IMR-90 (cell line): ENCODE data around the gene CIB2. TPM values are rescaled to one million over a fixed set of nuclear protein-coding genes. Genes with fewer than 3 reads are reported as not detected.

Experiments
- ATAC-seq: fragments of 200-7000 bp; cut with Tn5 transposase; 2 replicates; pipeline ENCODE4 v1.9.1; 2020; ENCODE audit warnings: low read depth, mild to moderate bottlenecking, moderate library complexity
- BruUV-seq: library from RNA; stranded (reverse); fragments of 400-500 nt; replicated peaks from 2 replicates; lab custom pipeline; 2021; lab: Mats Ljungman, UMichigan
- CTCF ChIA-PET: fragments of 300-600 bp; formaldehyde crosslinking; extraction: SDS; loops from one replicate; lab custom pipeline; 2021; ENCODE audit warnings: antibody characterized with exemption; lab: Yijun Ruan, JAX
- POLR2A ChIA-PET: fragments of 300-600 bp; sonication (Branson Sonifier 250); formaldehyde crosslinking; loops from one replicate; lab custom pipeline; 2022; ENCODE audit warnings: antibody characterized with exemption; ENCODE audit not compliant: unreplicated experiment; lab: Charles Lee
- DNase-seq: peaks from one replicate; pipeline ENCODE4 v3.0.0; 2013
- H2AFZ ChIP-seq: replicated peaks from 2 replicates; pipeline ENCODE3; 2013; ENCODE audit warnings: low read length, mild to moderate bottlenecking; ENCODE audit not compliant: poor library complexity
- H2AK5ac ChIP-seq: 2 replicates; pipeline ENCODE4 v1.6.1; 2013; ENCODE audit warnings: low read depth, low read length, inconsistent platforms
- H2AK9ac ChIP-seq: replicated peaks from 2 replicates; pipeline ENCODE3; 2013; ENCODE audit warnings: mild to moderate bottlenecking, low read depth, low read length, moderate library complexity; ENCODE audit not compliant: poor library complexity
- H2BK120ac ChIP-seq: 2 replicates; pipeline ENCODE4 v1.6.1; 2013; ENCODE audit warnings: low read depth, low read length, inconsistent platforms
- H2BK15ac ChIP-seq: 3 replicates; pipeline ENCODE4 v1.6.1; 2013; ENCODE audit warnings: low read depth, low read length, inconsistent platforms
- H2BK20ac ChIP-seq: 2 replicates; pipeline ENCODE4 v1.6.1; 2013; ENCODE audit warnings: low read depth, mild to moderate bottlenecking, inconsistent platforms, low read length, moderate library complexity
- H2BK5ac ChIP-seq: 2 replicates; pipeline ENCODE4 v1.6.1; 2013; ENCODE audit warnings: mild to moderate bottlenecking, low read depth, low read length, inconsistent platforms; ENCODE audit not compliant: poor library complexity, severe bottlenecking
- H3K14ac ChIP-seq: replicated peaks from 2 replicates; pipeline ENCODE4 v1.6.1; 2013; ENCODE audit warnings: low read depth, low read length, inconsistent platforms
- H3K18ac ChIP-seq: 2 replicates; pipeline ENCODE4 v1.6.1; 2013; ENCODE audit warnings: low read depth, low read length, control low read depth
- H3K23ac ChIP-seq: 2 replicates; pipeline ENCODE4 v1.6.1; 2013; ENCODE audit warnings: low read depth, low read length, inconsistent platforms
- H3K27ac ChIP-seq: 2 replicates; pipeline ENCODE4 v1.5.1; 2013; ENCODE audit warnings: mild to moderate bottlenecking, control low read depth, low read length; ENCODE audit not compliant: insufficient read depth
- H3K27me3 ChIP-seq: 2 replicates; pipeline ENCODE4 v1.6.1; 2013; ENCODE audit warnings: low read length; ENCODE audit not compliant: control insufficient read depth, insufficient read depth
- H3K36me3 ChIP-seq: 2 replicates; pipeline ENCODE4 v1.6.1; 2013; ENCODE audit warnings: low read length, mixed read lengths; ENCODE audit not compliant: control insufficient read depth, insufficient read depth
- H3K4ac ChIP-seq: 2 replicates; pipeline ENCODE4 v1.6.1; 2013; ENCODE audit warnings: low read depth, low read length, inconsistent platforms
- H3K4me1 ChIP-seq: 2 replicates; pipeline ENCODE4 v1.6.1; 2013; ENCODE audit warnings: low read length, mixed read lengths; ENCODE audit not compliant: control insufficient read depth, insufficient read depth
- H3K4me2 ChIP-seq: 2 replicates; pipeline ENCODE4 v1.6.1; 2013; ENCODE audit warnings: low read depth, mild to moderate bottlenecking, control low read depth, low read length, moderate library complexity
- H3K4me3 ChIP-seq: 2 replicates; pipeline ENCODE4 v1.5.1; 2013; ENCODE audit warnings: low read depth, mild to moderate bottlenecking, control low read depth, low read length, moderate library complexity; ENCODE audit not compliant: insufficient read depth
- H3K56ac ChIP-seq: 2 replicates; pipeline ENCODE4 v1.6.1; 2013; ENCODE audit warnings: low read length, inconsistent platforms; ENCODE audit not compliant: insufficient read depth; ENCODE audit errors: extremely low read depth
- H3K79me1 ChIP-seq, 2 experiments: 2 replicates each; pipeline ENCODE4 v1.6.1; 2013; ENCODE audit warnings: low read length in 2 of 2, inconsistent platforms in 1 of 2, low read depth in 1 of 2
- H3K9ac ChIP-seq: 2 replicates; pipeline ENCODE4 v1.6.1; 2013; ENCODE audit warnings: low read depth, low read length, control low read depth
- H3K9me1 ChIP-seq: 2 replicates; pipeline ENCODE4 v1.6.1; 2013; ENCODE audit warnings: low read length, inconsistent platforms; ENCODE audit not compliant: insufficient read depth
- H3K9me3 ChIP-seq: 2 replicates; pipeline ENCODE4 v1.6.1; 2013; ENCODE audit warnings: low read length; ENCODE audit not compliant: control insufficient read depth, insufficient read depth
- H4K20me1 ChIP-seq: 2 replicates; pipeline ENCODE4 v1.6.1; 2013; ENCODE audit warnings: low read length, inconsistent platforms; ENCODE audit not compliant: insufficient read depth
- H4K5ac ChIP-seq: 2 replicates; pipeline ENCODE4 v1.6.1; 2013; ENCODE audit warnings: mild to moderate bottlenecking, low read depth, low read length, control low read depth
- H4K8ac ChIP-seq, 2 experiments: 2 replicates each; pipeline ENCODE4 v1.6.1; 2013; ENCODE audit warnings: low read depth in 2 of 2, low read length in 2 of 2, control low read depth in 1 of 2, inconsistent platforms in 1 of 2
- H4K91ac ChIP-seq: 2 replicates; pipeline ENCODE4 v1.6.1; 2013; ENCODE audit warnings: low read depth, low read length, inconsistent platforms; ENCODE audit not compliant: insufficient read depth
- BHLHE40 ChIP-seq: fragments of 150-350 bp; IDR thresholded peaks from 2 replicates; pipeline ENCODE4 v1.6.1; 2016; ENCODE audit warnings: mild to moderate bottlenecking, low read depth, low read length
- CEBPB ChIP-seq: IDR thresholded peaks from 2 replicates; pipeline ENCODE4 v1.6.1; 2012; ENCODE audit warnings: low read depth, low read length, improper control_type of control experiment
- CHD1 ChIP-seq: IDR thresholded peaks from 2 replicates; pipeline ENCODE4 v1.6.1; 2012; ENCODE audit warnings: low read depth, low read length, improper control_type of control experiment
- FOS ChIP-seq: fragments of 150-350 bp; IDR thresholded peaks from 2 replicates; pipeline ENCODE4 v1.6.1; 2016; ENCODE audit warnings: low read depth, low read length
- MAFK ChIP-seq: IDR thresholded peaks from 2 replicates; pipeline ENCODE4 v1.6.1; 2012; ENCODE audit warnings: low read depth, low read length, improper control_type of control experiment
- MAZ ChIP-seq: IDR thresholded peaks from 2 replicates; pipeline ENCODE4 v1.6.1; 2012; ENCODE audit warnings: low read depth, mild to moderate bottlenecking, low read length, improper control_type of control experiment, moderate library complexity, borderline replicate concordance
- MXI1 ChIP-seq: IDR thresholded peaks from 2 replicates; pipeline ENCODE4 v1.6.1; 2012; ENCODE audit warnings: low read depth, mild to moderate bottlenecking, low read length, moderate library complexity, borderline replicate concordance
- NFE2L2 ChIP-seq: fragments of 150-350 bp; IDR thresholded peaks from 2 replicates; pipeline ENCODE4 v1.6.1; 2016; ENCODE audit warnings: low read depth, mild to moderate bottlenecking, low read length
- POLR2A ChIP-seq: IDR thresholded peaks from 2 replicates; pipeline ENCODE4 v1.6.1; 2012; ENCODE audit warnings: mild to moderate bottlenecking, low read depth, low read length
- RAD21 ChIP-seq: IDR thresholded peaks from 2 replicates; pipeline ENCODE4 v1.6.1; 2012; ENCODE audit warnings: low read length, improper control_type of control experiment
- RCOR1 ChIP-seq: IDR thresholded peaks from 2 replicates; pipeline ENCODE4 v1.6.1; 2012; ENCODE audit warnings: mild to moderate bottlenecking, low read length, improper control_type of control experiment; ENCODE audit not compliant: insufficient replicate concordance
- RFX5 ChIP-seq: IDR thresholded peaks from 2 replicates; pipeline ENCODE4 v1.8.0; 2012; ENCODE audit warnings: low read depth, mild to moderate bottlenecking, low read length, moderate library complexity
- SMC3 ChIP-seq: fragments of 150-350 bp; IDR thresholded peaks from 2 replicates; pipeline ENCODE4 v1.6.1; 2016; ENCODE audit warnings: low read depth, mild to moderate bottlenecking, antibody characterized with exemption, low read length, moderate library complexity
- dilution Hi-C: fragments of 300-500 bp; cut with HindIII; formaldehyde crosslinking; loops from one replicate; pipeline ENCODE4 v1.14.3; 2018; ENCODE audit warnings: low sequenced_read_pairs; ENCODE audit not compliant: unreplicated experiment
- in situ Hi-C: fragments of 300-500 bp; cut with MboI; formaldehyde crosslinking; loops from 3 replicates; pipeline ENCODE4 v1.14.3; 2019; ENCODE audit warnings: low sequenced_read_pairs, inconsistent platforms, mixed read lengths
- intact Hi-C: fragments of 100-400 bp; cut with micrococcal nuclease; formaldehyde crosslinking; loops from 2 replicates; pipeline ENCODE4 v1.10.0; 2022
- polyA plus RNA-seq, 3 experiments: library from polyadenylated mRNA; depleted of rRNA; stranded (reverse); fragments of >200 nt; gene quantifications; 2 replicates each; pipeline ENCODE4 v1.2.3, GENCODE V29; 2012; ENCODE audit warnings: low replicate concordance in 1 of 3
- total RNA-seq: library from RNA; depleted of rRNA; stranded (reverse); fragments of >200 nt; gene quantifications from 2 replicates; pipeline ENCODE4 v1.2.3, GENCODE V29; 2012
- TF ChIP-seq, protein P1 (sequence below): fragments of 150-350 bp; IDR thresholded peaks from 2 replicates; pipeline ENCODE4 v1.6.1; 2017; ENCODE audit warnings: mild to moderate bottlenecking, antibody characterized with exemption, low read length, low read depth
- TF ChIP-seq, protein P2 (sequence below): fragments of 150-350 bp; IDR thresholded peaks from 2 replicates; pipeline ENCODE4 v1.6.1; 2016; ENCODE audit warnings: low read depth, mild to moderate bottlenecking, low read length, moderate library complexity, borderline replicate concordance
- TF ChIP-seq, protein P3 (sequence below): conservative IDR thresholded peaks from 2 replicates; pipeline ENCODE4 v1.5.1; 2012; ENCODE audit warnings: mild to moderate bottlenecking, low read depth, low read length, improper control_type of control experiment

The CIB2 gene
- total and polyA plus RNA-seq, 2 of the 4 experiments (the other 2 are of a cell fraction): 2.2 to 2.4 TPM

DNA sequence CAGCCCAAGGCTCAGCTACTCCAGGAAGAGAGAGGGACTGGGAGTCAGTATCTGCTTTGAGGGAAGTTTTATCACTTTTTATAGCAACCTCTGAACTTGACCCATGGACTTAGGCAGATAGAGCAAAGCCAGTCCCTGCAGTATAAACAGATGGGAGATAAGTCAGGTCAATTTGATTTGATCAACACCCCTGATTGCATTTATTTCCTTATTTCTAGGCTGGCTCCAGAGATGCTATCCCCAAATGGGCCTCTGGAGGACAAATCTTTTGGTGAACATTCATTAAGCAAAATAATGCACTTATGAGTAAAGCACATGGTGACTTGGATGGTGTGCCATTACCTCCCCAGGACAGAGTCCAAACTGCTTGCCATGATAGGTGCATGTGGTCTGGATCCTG lies 9.0 kb upstream of the CIB2 start:
- Histone ChIP-seq H3K9ac (no peak overlapping the region), H4K91ac (no peak overlapping the region), H3K9me1 (no peaks in the 10 kb centered on the region; the same call in 1 of the 2 replicates), H3K4me1 (no peaks in the 10 kb centered on the region), H2BK120ac (no peak overlapping the region), H3K36me3 (no peaks in the 10 kb centered on the region), H3K9me3 (no peaks in the 10 kb centered on the region), H2BK15ac (no peak overlapping the region), H3K4me3 (no peak overlapping the region), H2BK20ac (no peak overlapping the region), H3K27me3 (no peaks in the 10 kb centered on the region; the same call in 1 of the 2 replicates), H3K27ac (no peak overlapping the region), H2AFZ (no peak overlapping the region), H3K56ac (no peak overlapping the region), H2AK9ac (no peak overlapping the region), H3K4me2 (no peak overlapping the region), H4K20me1 (no peaks in the 10 kb centered on the region), H3K79me1 (no peaks in the 10 kb centered on the region), H3K23ac (no peak overlapping the region), H2BK5ac (no peak overlapping the region), H4K8ac (no peak overlapping the region), H2AK5ac (no peak overlapping the region), H4K5ac (no peak overlapping the region), H3K18ac (no peak overlapping the region), H3K4ac (no peak overlapping the region), H3K14ac (no peak overlapping the region)
- no peak for TF ChIP-seq BHLHE40
- TF ChIP-seq FOS: no peak
- TF ChIP-seq SMC3: no peak
- TF ChIP-seq, protein P1, sequence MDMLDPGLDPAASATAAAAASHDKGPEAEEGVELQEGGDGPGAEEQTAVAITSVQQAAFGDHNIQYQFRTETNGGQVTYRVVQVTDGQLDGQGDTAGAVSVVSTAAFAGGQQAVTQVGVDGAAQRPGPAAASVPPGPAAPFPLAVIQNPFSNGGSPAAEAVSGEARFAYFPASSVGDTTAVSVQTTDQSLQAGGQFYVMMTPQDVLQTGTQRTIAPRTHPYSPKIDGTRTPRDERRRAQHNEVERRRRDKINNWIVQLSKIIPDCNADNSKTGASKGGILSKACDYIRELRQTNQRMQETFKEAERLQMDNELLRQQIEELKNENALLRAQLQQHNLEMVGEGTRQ: no peak
- no peak for TF ChIP-seq RCOR1
- TF ChIP-seq POLR2A: no peak
- TF ChIP-seq, protein P2, sequence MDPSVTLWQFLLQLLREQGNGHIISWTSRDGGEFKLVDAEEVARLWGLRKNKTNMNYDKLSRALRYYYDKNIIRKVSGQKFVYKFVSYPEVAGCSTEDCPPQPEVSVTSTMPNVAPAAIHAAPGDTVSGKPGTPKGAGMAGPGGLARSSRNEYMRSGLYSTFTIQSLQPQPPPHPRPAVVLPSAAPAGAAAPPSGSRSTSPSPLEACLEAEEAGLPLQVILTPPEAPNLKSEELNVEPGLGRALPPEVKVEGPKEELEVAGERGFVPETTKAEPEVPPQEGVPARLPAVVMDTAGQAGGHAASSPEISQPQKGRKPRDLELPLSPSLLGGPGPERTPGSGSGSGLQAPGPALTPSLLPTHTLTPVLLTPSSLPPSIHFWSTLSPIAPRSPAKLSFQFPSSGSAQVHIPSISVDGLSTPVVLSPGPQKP: no peak
- TF ChIP-seq NFE2L2: no peak
- no peak for TF ChIP-seq RAD21
- TF ChIP-seq MAZ: no peak
- TF ChIP-seq CHD1: no peak
- no peak for TF ChIP-seq RFX5
- no peak for TF ChIP-seq MXI1
- no peak for TF ChIP-seq MAFK
- TF ChIP-seq, protein P3, sequence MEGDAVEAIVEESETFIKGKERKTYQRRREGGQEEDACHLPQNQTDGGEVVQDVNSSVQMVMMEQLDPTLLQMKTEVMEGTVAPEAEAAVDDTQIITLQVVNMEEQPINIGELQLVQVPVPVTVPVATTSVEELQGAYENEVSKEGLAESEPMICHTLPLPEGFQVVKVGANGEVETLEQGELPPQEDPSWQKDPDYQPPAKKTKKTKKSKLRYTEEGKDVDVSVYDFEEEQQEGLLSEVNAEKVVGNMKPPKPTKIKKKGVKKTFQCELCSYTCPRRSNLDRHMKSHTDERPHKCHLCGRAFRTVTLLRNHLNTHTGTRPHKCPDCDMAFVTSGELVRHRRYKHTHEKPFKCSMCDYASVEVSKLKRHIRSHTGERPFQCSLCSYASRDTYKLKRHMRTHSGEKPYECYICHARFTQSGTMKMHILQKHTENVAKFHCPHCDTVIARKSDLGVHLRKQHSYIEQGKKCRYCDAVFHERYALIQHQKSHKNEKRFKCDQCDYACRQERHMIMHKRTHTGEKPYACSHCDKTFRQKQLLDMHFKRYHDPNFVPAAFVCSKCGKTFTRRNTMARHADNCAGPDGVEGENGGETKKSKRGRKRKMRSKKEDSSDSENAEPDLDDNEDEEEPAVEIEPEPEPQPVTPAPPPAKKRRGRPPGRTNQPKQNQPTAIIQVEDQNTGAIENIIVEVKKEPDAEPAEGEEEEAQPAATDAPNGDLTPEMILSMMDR: no peak
- no peak for TF ChIP-seq CEBPB
- ATAC-seq: no peak
- dilution Hi-C loops (no loop called here), intact Hi-C loops (no loop called here), in situ Hi-C loops (no loop called here)
- no peak for DNase-seq
- POLR2A ChIA-PET: no interaction called here
- BruUV-seq: no TSS peak
- CTCF ChIA-PET: no interaction called here
